Measurements from ENCODE around the gene CAPZB. TPM values are rescaled to one million over a fixed set of nuclear protein-coding genes. Genes with fewer than 3 reads are reported as not detected.

The CAPZB gene
- total RNA-seq, 1 donor from 2014 or later = 102 TPM

GRCh38 chr1:19405761-19406487 lies 79.4 kb downstream of the CAPZB start:
- H3K36me3 ChIP-seq = no peaks in the 10 kb centered on the region
- DNase-seq (ENCODE audit: low spot score in 2 of 2) = no peak
- H3K27ac ChIP-seq = peak overlapping the region in 1 of 2 donors; percentile 17
- peaks cover 14 to 49% of the 10 kb centered on the region in 2 donors for H3K4me1 ChIP-seq
- intact Hi-C loops (cut with DNase I) = no loop called here
- TF ChIP-seq CTCF (IDR thresholded peaks at IDR 0.05) = no peak
- no peak overlapping the region for H3K4me3 ChIP-seq
- no peaks in the 10 kb centered on the region for H3K9me3 ChIP-seq
- H3K27me3 ChIP-seq = no peaks in the 10 kb centered on the region

GRCh38 chr1:19405195-19405760 lies 80.1 kb downstream of the CAPZB start:
- intact Hi-C loops (cut with DNase I) = no loop called here

GRCh38 chr1:19404748-19405147 lies 80.6 kb downstream of the CAPZB start:
- Histone ChIP-seq H3K36me3 (no peaks in the 10 kb centered on the region), H3K27me3 (no peaks in the 10 kb centered on the region), H3K27ac (peak overlapping the region in 1 of 2 donors; percentile 8), H3K4me3 (no peak overlapping the region), H3K4me1 (peaks cover 18 to 60% of the 10 kb centered on the region in 2 donors), H3K9me3 (no peaks in the 10 kb centered on the region)
- DNase-seq (ENCODE audit: low spot score in 2 of 2) = no peak
- TF ChIP-seq CTCF (IDR thresholded peaks at IDR 0.05) = no peak
- intact Hi-C loops (cut with DNase I) = no loop called here

More at GRCh38 chr1:19405195-19405760, 80.1 kb downstream of the CAPZB start:
- no peak overlapping the region for H3K4me3 ChIP-seq
- no peaks in the 10 kb centered on the region for H3K36me3 ChIP-seq
- no peaks in the 10 kb centered on the region for H3K9me3 ChIP-seq
- H3K27me3 ChIP-seq = no peaks in the 10 kb centered on the region
- H3K27ac ChIP-seq = peak overlapping the region in 1 of 2 donors; percentile 8
- H3K4me1 ChIP-seq = peaks cover 18 to 55% of the 10 kb centered on the region in 2 donors
- no peak for DNase-seq (ENCODE audit: low spot score in 2 of 2)
- peak in 2 of 3 experiments; percentile 13 to 18 for TF ChIP-seq CTCF (IDR thresholded peaks at IDR 0.05)

- H3K27ac ChIP-seq = no peak overlapping the region
- no peak for TF ChIP-seq CTCF (IDR thresholded peaks at IDR 0.05)
Measured at GRCh38 chr1:19403256-19403655, 82.1 kb downstream of the CAPZB start.

GRCh38 chr1:19402031-19402813 lies 83.1 kb downstream of the CAPZB start:
- no peaks in the 10 kb centered on the region for H3K36me3 ChIP-seq
- intact Hi-C loops (cut with DNase I) = no loop called here
- DNase-seq (ENCODE audit: low spot score in 2 of 2) = no peak
- peak overlapping the region; percentile 82 to 86 for H3K27ac ChIP-seq
- H3K4me1 ChIP-seq = peaks cover 28 to 72% of the 10 kb centered on the region in 2 donors
- H3K9me3 ChIP-seq = no peaks in the 10 kb centered on the region
- TF ChIP-seq CTCF (IDR thresholded peaks at IDR 0.05) = no peak
- H3K27me3 ChIP-seq = no peaks in the 10 kb centered on the region
- H3K4me3 ChIP-seq = no peak overlapping the region

More at GRCh38 chr1:19403256-19403655, 82.1 kb downstream of the CAPZB start:
- no peak for DNase-seq (ENCODE audit: low spot score in 2 of 2)
- peaks cover 28 to 69% of the 10 kb centered on the region in 2 donors for H3K4me1 ChIP-seq
- intact Hi-C loops (cut with DNase I) = no loop called here
- H3K27me3 ChIP-seq = no peaks in the 10 kb centered on the region
- no peaks in the 10 kb centered on the region for H3K9me3 ChIP-seq
- H3K36me3 ChIP-seq = no peaks in the 10 kb centered on the region
- no peak overlapping the region for H3K4me3 ChIP-seq
